Activated CD8-positive, alpha-beta memory T cell treated with anti-CD3 and anti-CD28 coated beads, Interleukin-2, amount 50 U/mL, for 4 hours (primary cell): Measurements from ENCODE around the gene RPS16.
A peak's percentile ranks its signal among the peaks of the same experiment; 100 is the strongest.

ENCODE experiments used
- DNase-seq: peaks from one replicate; pipeline ENCODE4 v3.0.0-alpha.2; 2020

RPS16 gene

DNA sequence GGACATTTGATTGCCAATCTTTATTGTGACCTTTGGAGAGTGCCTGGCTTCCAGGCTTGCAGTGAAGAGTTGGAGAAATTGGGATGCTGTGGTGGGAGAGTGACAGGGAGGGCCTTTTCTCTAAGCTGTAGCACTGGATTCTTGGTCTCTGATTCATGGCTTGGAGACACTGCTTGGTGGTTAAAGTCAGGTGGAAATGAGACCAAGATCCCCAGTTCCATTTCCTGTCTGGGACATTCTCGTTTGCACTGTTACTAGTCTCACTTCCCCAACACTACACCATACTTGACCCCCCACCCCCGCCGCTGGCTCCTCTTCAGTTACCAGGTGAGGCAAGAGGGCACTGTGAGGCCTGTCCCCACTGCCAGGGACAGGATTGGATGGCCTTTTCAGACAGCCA, 12.5 kb upstream of the RPS16 start:
- DNase-seq: no peak

DNA sequence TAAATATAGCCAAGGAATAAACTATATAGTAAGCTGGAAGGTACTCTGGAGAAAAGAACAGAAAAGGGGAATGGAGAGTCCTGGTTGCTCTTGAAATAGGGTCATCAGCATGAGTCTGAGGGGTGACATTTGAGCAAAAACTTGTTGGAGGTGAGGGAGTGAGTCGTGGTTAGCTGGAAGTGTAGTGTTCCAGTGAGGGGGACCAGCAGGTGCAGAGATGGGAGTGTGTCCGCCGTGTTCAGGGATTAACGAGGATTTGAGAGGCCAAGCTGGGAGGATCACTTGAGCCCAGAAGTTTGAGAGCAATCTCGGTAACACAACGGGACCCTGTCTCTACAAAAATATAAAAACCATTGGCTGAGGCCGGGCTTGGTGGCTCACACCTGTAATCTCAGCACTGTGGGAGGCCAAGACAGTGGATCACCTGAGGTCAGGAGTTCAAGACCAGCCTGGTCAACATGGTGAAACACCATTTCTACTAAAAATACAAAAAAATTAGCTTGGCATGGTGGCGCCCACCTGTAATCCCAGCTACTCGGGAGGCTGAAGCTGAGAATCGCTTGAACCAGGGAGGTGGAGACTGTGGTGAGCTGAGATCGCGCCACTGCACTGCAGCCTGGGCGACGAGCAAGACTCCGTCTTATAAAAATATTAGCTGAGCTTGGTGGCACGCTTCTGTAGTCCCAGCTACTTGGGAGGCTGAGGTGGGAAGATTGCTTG, 10.8 kb upstream of the RPS16 start:
- DNase-seq: no peak

DNA sequence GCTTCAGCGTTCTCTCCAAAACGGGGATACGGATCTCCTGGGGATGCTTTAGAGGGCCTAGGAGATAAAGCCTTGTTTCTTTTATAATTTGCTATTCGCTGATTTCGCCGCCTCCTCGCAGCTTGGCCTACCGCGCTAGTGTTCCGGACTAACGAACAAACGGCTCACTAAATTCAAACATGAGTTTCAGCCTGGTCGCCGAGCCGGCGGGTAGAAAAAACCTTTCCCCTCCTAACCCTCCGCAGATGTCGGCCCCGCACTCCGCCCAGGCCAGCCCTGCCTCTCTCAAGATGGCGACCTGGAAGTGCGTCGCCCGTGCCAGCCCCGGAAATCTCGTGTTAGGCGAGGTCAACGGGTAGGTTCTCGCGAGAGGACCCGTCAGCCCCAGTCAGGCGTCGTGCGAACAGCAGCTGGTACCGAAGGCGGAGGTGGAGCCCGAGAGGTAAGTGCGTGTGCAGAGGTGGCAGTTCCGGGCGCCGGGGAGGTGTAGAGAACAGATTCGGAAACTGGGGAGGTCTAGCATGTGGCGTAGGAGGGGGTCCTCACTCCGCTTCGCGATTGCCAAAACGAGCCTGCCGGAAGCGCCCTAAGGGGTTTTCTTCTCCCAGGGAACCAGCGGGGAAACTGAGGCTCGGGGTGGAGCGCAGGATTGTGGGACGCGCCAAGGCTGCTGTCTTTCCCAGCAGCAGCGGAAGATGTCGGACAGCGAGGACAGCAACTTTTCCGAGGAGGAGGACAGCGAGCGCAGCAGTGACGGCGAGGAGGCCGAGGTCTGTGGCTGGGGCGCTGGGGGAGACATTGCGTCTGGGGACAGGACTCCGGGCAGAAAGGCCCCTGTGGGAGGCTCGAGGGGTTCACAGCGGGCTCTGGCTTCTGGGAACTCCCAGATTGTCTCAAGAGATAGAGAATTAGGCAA, 9.7 kb upstream of the RPS16 start, which contains the start of gene SUPT5H:
TSS of gene SUPT5H (plus strand) at position 387 of the 916 bp plus-strand sequence. CDS start at position 696, 309 bp downstream.
- peak; percentile 96 for DNase-seq

DNA sequence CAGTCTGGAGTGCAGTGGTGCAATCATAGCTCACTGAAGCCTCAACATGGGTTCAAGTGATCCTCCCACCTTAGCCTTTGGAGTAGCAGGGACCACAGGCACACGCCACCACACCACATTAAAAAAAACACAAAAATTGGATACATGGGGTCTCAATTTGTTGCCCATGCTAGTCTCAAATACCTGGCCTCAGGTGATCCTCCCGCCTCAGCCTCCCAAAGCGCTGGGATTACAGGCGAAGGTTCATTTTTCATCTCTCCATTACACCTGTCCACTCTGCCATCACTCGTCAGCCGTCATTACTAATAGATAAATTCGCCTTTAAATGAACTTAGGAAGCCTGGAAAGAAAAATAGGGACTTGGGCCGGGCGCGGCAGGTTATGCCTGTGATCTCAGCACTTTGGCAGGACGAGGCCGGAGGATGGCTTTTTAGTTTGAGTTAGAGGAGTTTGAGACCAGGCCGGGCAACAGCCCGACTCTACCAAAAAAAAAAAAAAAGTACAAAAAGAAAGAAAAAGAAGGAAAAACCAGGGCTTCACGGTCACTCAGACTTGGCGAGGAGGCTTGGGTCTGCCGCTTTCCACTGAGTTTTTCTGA, 8.9 kb upstream of the RPS16 start:
- DNase-seq: no peak

DNA sequence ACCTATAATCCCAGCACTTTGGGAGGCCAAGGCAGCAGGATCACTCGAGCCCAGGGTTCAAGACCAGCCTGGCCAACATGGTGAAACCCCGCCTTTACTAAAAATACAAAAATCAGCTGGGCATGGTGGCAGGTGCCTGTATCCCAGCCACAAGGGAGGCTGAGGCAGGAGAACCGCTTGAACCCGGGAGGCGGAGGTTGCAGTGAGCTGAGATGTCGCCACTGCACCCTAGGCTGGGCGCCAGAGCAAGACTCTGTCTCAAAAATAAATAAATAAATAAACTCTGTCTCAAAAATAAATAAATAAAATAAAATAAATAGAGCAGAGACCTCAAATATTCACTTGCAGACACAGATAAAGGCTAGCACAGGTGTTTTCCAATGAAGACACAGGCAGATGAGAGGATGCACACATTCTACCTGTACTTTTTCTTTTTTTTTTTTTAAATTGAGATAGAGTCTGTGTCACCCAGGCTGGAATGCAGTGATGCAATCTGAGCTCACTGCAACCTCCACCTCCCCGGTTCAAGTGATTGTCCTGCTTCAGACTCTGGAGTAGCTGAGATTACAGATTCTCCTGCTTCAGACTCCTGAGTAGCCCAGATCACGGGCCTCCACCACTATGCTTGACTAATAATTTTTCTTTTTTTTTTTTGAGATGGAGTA, 2.7 kb upstream of the RPS16 start:
- no peak for DNase-seq

DNA sequence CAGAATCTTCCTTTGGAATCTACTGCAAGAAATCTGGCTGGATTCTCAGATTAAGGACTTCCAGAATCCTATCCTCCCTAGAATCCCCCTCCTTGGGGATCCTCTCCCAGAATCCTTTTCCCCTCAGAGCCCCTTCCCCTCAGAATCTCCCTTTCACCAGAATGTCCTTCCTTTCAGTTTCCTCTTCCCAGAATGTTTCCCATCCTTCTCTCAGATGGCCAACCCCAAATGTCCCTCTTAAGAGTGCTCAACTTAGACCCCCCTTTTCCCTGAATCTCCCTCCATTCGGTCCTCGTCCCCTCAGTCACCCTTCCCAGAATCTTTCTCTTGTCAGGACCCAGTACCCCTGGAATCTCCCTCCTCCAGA, 584 bp upstream of the RPS16 start:
- DNase-seq: no peak

DNA sequence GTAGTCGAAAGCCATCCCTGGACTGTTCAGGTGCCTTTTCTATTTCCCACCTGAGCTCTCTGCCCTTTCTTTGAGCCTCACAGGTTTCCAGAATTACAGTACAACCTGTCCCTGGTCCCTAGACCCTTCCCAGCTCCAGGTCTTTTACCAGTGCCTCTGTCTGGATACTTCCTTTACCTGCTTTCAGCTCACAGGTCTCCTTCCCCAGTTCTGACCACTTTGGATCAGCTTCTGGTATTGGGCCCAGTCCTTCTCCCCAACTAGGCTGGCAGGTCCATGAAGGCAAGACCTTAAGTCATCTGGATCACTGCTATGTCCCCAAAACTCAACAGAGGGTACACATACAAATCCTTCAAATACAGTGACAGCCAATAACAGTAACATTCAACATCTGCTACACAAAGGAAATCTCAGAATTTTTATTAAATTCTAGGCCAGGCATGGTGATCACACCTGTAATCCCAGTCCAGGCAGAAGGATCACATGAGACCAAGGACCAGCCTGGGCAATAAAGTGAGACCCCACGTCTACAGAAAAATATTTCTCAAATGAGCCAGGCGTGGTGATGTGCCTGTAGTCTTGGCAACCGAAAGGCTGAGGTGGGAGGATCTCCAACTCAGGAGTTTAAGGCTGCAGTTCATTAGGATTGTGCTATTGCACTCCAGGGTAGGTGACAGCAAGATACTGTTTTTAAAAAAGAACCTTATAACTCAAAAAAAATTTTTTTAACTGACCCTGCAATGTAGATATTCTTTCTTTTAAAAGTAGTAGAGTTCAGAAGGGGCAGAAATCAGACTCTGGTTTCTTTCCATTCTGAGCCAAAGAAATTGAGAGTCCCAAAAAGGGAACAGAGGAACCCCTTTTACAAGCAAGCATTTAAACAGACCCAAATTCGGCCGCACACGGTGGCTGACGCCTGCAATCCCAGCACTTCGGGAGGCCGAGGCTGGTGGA, 1.3 kb downstream of the RPS16 start:
- DNase-seq: no peak

DNA sequence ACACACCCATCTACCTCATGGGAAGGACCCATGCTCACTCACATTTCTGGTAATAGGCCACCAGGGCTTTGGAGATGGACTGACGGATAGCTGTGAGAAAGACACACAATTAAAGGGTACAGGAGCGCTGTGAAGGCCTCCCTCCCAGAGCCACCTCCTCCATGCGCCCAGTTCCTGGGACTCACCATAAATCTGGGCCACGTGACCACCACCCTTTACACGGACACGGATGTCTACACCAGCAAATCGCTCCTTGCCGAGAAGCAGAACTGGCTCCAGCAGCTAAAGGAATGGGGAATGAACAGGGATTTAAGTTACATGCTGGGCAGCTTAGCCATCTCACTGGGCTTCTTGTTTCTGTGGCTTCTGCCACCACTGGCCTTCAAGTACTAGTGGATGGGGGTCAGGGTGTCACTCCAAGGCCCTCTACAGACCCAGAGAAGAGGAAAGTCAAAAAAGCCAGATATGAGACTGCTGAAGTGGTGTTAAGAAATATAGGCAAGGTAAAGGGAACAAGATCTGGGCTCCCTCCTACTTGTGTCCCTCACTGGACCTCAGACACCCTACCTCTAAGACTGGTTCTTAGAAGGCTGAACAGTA, 2.2 kb downstream of the RPS16 start:
- no peak for DNase-seq

DNA sequence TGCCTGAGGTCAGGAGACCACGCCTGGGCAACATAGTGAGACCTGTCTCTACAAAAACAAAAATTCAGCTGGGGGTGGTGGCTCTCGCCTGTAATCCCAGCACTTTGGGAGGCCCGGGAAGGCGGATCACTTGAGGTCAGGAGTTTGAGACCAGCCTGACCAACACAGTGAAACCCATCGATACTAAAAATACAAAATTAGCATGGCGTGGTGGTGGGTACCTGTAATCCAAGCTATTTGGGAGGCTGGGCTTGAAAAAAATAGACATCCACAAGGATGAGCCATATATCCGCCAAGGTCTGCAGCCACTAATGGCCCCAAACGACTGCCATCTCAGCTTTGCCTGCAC, 3.1 kb downstream of the RPS16 start:
- DNase-seq: no peak

DNA sequence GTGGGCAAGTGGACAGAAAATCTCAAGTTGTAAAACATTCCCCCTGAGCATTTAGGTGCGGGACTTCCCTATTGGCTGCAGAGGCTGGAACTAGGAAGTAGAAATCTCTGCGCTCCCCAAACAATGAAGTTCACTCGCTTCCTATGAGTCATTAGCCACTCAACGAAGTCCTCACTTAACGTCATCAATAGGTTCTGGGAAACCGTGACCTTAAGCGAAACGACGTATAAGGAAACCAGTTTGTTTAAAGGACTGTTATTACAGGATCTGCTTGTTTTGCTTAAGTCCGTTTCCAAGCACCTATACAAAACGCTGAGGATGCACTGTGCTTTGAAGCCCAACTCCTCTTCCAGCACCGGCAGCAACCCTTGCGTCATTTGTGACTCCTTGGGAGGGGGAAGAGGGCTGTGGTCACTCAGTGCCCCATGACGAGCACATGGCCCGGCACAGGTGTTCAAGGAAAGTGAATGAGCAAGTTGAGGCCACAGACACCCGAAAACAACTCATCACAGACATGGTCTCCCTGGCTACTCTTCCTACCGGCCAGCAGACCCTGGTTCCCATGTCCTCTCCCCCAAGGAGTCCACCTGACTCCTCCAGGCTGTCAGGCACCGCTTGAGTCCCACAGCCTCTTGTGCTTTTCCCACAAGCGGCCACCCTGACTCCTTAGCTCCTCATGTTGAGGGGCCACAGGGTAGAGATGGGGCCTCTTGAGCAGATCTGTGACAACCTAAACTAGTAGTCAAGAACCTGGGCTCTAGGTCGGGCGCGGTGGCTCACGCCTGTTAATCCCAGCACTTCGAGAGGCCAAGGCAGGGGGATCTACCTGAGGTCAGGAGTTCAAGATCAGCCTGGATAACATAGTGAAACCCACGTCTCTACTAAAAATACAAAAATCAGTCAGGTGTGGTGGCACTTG, 4.8 kb downstream of the RPS16 start:
- peak; percentile 49 for DNase-seq

DNA sequence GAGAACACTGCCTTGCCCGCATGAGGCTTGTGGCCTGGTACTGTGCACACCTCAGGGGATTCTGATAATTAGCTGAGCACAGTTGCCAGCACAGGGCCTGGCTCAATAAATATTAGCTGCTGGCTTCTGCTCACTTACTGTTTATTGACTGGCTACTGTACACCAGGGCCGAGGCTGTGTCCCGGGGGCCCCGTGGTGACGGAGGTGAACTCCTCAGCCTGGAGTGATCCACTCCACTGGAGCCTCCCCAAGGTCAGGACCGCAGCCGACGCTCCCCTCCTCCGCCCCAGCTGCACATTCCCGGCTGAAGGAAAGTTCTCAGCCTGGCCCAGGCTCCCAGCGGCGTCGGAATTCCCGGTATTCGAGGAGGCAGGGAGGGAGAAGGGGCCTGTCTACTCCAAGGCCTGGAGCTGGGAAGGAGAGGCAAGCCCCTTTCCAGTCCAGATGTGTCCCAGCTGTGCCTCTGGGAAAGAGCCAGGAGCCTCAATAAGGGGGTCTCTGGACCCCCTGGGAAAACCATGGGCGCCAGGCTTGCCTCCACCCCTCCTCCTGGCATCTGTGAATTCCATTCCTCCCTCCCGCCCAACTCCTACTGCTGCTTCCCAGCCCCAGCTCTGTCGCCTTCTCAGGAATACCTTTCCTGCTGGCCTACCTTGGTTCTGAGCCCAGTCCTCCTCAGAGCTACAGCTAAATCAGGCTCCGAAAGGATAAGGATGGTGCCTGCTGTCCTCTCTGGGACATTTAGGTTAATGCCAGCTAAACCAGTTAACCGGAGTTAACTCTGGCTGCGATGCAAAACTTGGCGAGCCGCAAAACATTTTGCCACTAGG, 7.3 kb downstream of the RPS16 start:
- DNase-seq: no peak

DNA sequence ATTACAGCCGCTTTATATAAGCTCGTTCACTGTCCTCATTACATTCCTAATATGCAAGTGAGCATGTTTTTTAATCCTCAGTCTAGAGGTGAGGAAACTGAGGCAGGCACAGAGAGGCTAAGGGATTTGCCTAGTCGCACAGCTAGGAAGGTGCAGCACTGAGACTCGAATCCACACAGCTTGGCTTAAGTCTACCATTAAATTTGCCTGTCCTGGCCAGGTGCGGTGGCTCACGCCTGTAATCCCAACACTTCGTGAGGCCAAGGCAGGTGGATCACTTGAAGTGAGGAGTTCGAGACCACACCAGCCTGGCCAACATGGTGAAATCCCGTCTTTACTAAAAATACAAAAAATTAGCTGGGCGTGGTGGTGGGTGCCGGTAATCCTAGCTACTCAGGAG, 8.0 kb downstream of the RPS16 start:
- no peak for DNase-seq

DNA sequence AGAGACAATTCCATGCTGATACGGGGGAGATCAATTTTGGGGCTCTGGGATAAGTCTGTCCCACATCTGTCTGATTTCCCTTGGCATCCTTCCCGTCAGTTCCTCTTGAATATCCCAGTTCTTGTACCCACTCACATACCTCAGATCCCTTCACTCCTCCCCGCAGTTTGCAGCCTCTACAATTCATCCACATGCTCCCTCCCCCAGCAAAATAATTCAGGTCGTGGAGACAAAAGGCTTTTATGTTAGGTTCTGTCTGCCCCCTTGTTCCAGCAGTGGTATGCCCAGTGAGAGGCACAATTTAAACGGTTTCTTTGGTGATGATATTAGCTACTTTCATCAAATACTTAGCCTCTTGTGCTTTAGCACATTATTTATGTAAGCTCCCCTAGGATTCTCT, 9.6 kb downstream of the RPS16 start:
- no peak for DNase-seq

DNA sequence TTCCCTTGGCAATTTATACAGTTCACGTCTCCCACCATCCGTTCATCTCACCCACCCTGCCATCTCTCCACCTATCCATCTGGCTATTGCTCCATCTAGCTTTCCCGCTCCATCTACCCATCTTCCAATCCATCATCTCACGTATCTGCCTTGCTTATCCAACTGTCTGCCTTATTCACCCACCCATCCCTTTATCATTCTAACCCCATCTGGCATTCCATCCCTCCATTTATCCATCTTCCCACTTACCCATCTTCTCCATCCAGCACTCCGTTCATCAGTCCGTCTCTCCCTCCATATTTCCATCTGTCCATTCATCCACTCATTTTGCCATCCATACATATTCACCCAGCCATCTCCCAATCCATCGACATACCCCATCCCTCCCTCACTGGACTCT, 10.0 kb downstream of the RPS16 start:
- no peak for DNase-seq

DNA sequence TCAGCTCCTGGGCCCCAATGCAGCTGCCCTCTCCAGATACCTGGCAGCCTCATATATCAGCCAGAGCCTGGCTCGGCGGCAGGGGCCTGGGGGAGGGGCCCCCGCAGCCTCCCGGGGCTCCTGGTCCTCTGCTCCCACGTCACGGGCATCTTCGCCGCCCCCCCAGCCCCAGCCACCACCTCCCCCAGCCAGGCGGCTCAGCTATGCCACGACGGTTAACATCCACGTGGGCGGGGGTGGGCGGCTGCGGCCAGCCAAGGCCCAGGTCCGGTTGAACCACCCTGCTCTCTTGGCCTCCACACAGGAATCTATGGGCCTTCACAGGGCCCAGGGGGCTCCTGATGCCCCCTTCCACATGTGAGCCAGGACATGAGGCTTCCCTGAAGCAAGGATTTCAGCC, 10.8 kb downstream of the RPS16 start:
- no peak for DNase-seq

DNA sequence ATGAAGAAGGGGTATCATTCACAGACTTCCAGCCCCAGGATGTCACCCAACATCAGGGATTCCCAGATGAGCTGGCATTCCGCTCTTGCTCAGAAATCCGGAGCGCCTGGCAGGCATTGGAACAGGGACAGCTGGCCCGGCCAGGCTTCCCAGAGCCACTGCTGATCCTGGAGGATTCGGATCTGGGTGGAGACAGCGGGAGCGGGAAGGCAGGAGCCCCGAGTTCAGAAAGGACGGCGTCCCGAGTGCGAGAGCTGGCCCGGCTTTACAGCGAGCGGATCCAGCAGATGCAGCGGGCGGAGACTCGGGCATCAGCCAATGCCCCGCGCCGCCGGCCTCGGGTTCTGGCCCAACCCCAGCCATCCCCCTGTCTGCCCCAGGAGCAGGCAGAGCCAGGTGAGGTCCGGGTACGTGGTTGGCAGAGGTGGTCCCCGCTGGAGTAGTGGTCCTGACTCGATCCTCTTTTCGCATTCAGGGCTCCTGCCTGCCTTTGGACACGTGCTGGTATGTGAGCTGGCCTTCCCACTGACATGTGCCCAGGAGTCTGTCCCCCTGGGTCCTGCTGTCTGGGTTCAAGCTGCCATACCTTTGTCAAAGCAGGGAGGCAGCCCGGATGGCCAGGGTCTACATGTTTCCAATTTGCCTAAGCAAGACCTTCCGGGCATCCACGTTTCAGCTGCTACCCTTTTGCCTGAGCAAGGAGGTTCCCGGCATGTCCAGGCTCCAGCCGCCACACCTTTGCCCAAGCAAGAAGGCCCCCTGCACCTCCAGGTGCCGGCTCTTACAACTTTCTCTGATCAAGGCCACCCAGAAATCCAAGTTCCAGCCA, 12.3 kb downstream of the RPS16 start:
- DNase-seq: no peak

DNA sequence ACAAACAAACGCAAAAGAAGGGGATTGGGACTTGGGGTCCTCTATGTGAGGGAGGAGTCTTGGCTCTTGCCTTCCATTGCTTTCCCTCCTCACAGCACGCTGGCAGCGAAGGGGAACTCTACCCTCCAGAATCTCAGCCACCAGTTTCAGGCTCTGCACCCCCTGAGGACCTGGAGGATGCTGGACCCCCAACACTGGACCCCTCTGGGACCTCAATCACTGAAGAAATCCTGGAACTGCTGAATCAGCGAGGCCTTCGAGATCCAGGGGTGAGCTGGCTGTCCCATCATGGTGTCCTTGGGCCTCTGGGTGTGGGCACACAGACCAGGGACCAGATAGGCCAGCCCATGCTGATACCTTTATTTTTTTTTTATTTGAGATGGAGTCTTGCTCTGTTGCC, 13.7 kb downstream of the RPS16 start:
- DNase-seq: no peak

DNA sequence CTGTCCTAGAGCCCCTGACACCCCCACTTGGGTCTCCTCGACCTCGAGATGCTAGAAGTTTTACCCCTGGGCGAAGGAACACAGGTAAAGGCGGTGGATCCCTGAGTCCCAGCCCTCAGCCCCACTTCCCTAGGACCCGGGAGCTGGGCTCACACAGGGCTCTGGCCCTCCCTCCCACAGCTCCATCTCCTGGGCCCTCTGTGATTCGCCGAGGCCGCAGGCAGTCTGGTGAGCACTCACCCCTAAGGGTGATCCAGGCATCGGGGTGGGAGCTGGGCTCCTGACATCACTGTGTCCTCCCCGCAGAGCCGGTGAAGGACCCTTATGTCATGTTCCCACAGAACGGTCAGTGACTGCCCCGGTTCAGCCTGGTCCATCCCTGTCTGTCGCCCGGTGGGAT, 15.0 kb downstream of the RPS16 start:
- no peak for DNase-seq

DNA sequence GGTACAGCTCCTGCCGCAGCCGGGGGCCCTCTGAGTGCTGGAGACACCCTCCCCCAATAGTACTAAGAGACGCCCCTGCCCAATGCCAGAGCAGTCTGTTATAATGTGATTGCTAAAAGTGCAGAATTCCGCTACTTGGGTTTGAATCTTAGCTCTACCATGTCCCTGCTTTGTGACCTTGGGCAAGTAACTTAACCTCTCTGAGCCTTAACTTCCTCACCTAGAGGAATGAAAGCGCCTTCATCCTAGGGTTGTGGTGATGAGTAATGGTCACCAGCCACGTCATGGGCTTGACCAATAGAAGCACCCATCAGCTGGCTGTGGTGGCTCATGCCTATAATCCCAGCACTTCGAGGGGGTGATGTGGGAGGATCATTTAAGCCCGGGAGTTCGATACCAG, 16.7 kb downstream of the RPS16 start:
- DNase-seq: no peak
